Omental fat pad (tissue), 4 donors: ENCODE results near the gene DNMT1. TPM values are rescaled to one million over a fixed set of nuclear protein-coding genes. Genes with fewer than 3 reads are reported as not detected.
"Not testable (repeated sequence)": the region's sequence is repeated elsewhere in the genome, so short reads cannot be mapped to it uniquely, and the experiment has no call there.

Source experiments
- ATAC-seq: fragments of 150-250 bp; one replicate; pipeline ENCODE4 v1.9.1; 2016; ENCODE audit warnings: mild to moderate bottlenecking, moderate library complexity; ENCODE audit not compliant: low FRiP score
- DNase-seq: peaks from one replicate; pipeline ENCODE4 v3.0.0-alpha.2; 2019; ENCODE audit warnings: low spot score
- total RNA-seq, 4 donors: library from RNA; depleted of rRNA; stranded (reverse); fragments of >200 nt; gene quantifications; one replicate each; pipeline ENCODE4 v1.1.0, GENCODE V29; 2016
- TF ChIP-seq, protein P1 (sequence below), 3 donors: fragments of 450-650 bp; IDR thresholded peaks; one replicate each; pipeline ENCODE4 v1.5.1; 2016 to 2017; ENCODE audit warnings: antibody characterized with exemption in 3 of 3, mild to moderate bottlenecking in 3 of 3, moderate library complexity in 2 of 3

Gene DNMT1
- total RNA-seq, 4 donors from 2014 or later = 38.4 to 84.7 (median 50.2) TPM

GRCh38 chr19:10206226-10206885 is 11.6 kb upstream of the DNMT1 start:
- TF ChIP-seq, protein P1, sequence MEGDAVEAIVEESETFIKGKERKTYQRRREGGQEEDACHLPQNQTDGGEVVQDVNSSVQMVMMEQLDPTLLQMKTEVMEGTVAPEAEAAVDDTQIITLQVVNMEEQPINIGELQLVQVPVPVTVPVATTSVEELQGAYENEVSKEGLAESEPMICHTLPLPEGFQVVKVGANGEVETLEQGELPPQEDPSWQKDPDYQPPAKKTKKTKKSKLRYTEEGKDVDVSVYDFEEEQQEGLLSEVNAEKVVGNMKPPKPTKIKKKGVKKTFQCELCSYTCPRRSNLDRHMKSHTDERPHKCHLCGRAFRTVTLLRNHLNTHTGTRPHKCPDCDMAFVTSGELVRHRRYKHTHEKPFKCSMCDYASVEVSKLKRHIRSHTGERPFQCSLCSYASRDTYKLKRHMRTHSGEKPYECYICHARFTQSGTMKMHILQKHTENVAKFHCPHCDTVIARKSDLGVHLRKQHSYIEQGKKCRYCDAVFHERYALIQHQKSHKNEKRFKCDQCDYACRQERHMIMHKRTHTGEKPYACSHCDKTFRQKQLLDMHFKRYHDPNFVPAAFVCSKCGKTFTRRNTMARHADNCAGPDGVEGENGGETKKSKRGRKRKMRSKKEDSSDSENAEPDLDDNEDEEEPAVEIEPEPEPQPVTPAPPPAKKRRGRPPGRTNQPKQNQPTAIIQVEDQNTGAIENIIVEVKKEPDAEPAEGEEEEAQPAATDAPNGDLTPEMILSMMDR (IDR thresholded peaks at IDR 0.05) = no peak
- DNase-seq (no peak), ATAC-seq (no peak)

DNA sequence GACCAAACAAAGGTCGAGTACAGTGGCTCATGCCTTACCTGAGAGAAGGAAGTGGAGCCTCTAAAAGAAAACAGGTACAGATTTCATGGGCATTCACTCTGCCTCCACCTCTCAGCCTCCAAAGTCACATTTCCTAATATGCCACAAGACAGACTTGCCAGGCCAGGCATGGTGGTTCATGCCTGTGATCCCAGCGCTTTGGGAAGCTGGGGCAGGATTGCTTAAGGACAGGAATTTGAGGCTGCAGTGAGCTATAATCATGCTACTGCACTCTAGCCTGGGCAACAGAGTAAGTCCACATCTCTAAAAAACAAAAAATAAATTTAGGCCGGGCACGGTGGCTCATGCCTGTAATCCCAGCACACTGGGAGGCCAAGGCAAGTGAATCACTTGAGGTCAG is 10.9 kb upstream of the DNMT1 start:
- no peak for DNase-seq

DNA sequence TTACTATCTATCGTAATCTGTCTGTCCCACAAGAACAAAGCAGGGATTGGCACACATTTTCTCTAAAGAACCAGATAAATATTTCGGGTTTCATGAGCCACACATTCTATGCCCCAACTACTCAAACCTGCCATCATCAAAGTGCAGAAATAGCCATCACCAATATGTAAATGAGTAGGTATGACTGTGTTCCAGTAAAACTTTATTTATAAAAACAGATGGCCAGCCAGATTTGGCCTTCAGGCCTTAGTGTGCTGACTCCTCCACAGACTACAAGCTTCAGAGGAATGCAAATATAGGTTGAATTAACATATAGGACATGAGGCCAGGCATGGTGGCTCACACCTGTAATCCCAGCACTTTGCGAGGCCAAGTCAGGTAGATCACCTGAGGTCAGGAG is 8.9 kb upstream of the DNMT1 start:
- DNase-seq (no peak), ATAC-seq (no peak)
- TF ChIP-seq, protein P1 (IDR thresholded peaks at IDR 0.05) = no peak

More for the DNA sequence above, 10.9 kb upstream of the DNMT1 start:
- ATAC-seq = no peak
- TF ChIP-seq, protein P1 (IDR thresholded peaks at IDR 0.05) = no peak

- TF ChIP-seq, protein P1 (IDR thresholded peaks at IDR 0.05) = no peak
- no peak for ATAC-seq
- DNase-seq = no peak
Measured at GRCh38 chr19:10201176-10201575, 6.4 kb upstream of the DNMT1 start.

- not testable (repeated sequence) for DNase-seq
Measured at GRCh38 chr19:10200101-10200500, 5.3 kb upstream of the DNMT1 start.

DNA sequence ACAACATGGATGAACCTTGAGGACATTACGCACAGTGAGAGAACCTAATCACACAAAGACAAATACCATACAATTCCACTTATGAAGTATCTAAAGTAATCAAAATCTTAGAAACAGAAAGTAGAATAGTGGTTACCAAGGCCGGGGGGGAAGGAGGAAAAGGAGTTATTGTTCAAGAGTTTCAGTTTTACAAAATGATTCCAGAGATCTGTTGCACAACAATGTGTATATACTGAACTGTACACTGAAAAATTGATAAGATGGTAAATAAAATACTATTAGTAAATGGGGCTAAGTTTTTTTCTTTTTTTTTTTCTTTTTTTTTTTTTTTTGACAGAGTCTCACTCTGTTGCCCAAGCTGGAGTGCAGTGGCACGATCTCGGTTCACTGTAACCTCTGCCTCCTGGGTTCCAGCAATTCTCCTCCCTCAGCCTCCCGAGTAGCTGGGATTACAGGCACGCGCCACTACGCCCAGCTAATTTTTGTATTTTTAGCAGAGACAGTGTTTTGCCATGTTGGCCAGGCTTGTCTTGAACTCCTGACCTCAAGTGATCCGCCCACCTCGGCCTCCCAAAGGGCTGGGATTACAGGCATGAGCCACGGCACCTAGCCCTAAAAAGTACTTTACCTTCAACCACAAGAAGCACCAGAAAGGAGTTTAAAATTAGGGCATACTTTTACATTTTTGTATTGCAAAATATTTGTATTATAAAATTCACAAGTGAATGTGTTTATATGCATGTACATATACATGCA is 4.3 kb upstream of the DNMT1 start:
- ATAC-seq, DNase-seq: not testable (repeated sequence)

More at GRCh38 chr19:10200101-10200500, 5.3 kb upstream of the DNMT1 start:
- not testable (repeated sequence) for ATAC-seq

DNA sequence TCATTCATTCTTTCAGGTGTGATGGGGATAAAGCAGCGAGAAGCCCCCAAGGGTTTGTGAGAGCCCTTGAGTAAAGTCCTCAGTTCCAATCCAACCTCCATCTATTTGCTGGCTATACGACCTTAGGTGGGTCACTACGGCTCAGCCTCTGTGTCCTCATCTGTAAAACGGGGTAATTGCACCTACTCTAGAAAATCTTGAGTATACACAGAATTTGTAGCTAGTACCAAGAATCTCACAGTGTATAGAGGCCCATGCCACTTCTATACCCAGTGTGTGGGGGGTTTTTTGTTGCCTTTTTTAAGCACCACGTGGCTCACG is 406 bp upstream of the DNMT1 start:
- DNase-seq = no peak
- no peak for ATAC-seq
- TF ChIP-seq, protein P1 (IDR thresholded peaks at IDR 0.05) = no peak
